HG02798 (cell line): ENCODE data around the gene ZNF322.

Experiments used
- ATAC-seq: cut with Tn5 transposase; IDR thresholded peaks from one replicate; pipeline ENCODE4 v1.9.1; 2021; ENCODE audit warnings: mild to moderate bottlenecking; ENCODE audit not compliant: unreplicated experiment, poor library complexity

Gene ZNF322

GRCh38 chr6:26593278-26594130, 66.0 kb downstream of the ZNF322 start:
- ATAC-seq: no peak

- no peak for ATAC-seq
Measured at GRCh38 chr6:26592649-26593048, 66.9 kb downstream of the ZNF322 start.

- ATAC-seq: no peak
Measured at GRCh38 chr6:26588965-26589364, 70.6 kb downstream of the ZNF322 start.
